CD4-positive, alpha-beta T cell treated with Interleukin-6 for 4 hours (primary cell): Measurements from ENCODE around the gene MAGEB10.
"Not testable (repeated sequence)": the region's sequence is repeated elsewhere in the genome, so short reads cannot be mapped to it uniquely, and the experiment has no call there.

ENCODE experiments used
- DNase-seq: peaks from one replicate; pipeline ENCODE4 v3.0.0-alpha.2; 2020; ENCODE audit warnings: mixed read lengths

MAGEB10 gene

GRCh38 chrX:27807690-27808089, at the start of gene MAGEB10:
Gene MAGEB10 (plus strand): TSS chrX:27807990. CDS start chrX:27821307, 13,317 bp downstream.
- no peak for DNase-seq

GRCh38 chrX:27765718-27766117, 42.1 kb upstream of the MAGEB10 start:
- no peak for DNase-seq

GRCh38 chrX:27767387-27767786, 40.4 kb upstream of the MAGEB10 start:
- DNase-seq, result no peak

GRCh38 chrX:27775984-27776383, 31.8 kb upstream of the MAGEB10 start:
- no peak for DNase-seq

- DNase-seq, result no peak
Observed at GRCh38 chrX:27796640-27797257, 11.0 kb upstream of the MAGEB10 start.

- no peak for DNase-seq
Observed at GRCh38 chrX:27797575-27797974, 10.2 kb upstream of the MAGEB10 start.

- no peak for DNase-seq
Observed at GRCh38 chrX:27808226-27808625, 436 bp downstream of the MAGEB10 start.

GRCh38 chrX:27808991-27809859, 1.4 kb downstream of the MAGEB10 start:
- not testable (repeated sequence) for DNase-seq

- no peak for DNase-seq
Observed at GRCh38 chrX:27815209-27815608, 7.4 kb downstream of the MAGEB10 start.

GRCh38 chrX:27823812-27824211, 16.0 kb downstream of the MAGEB10 start:
- no peak for DNase-seq

- no peak for DNase-seq
Observed at GRCh38 chrX:27838185-27838584, 30.4 kb downstream of the MAGEB10 start.

GRCh38 chrX:27840881-27841280, 33.1 kb downstream of the MAGEB10 start:
- DNase-seq, result no peak

GRCh38 chrX:27842859-27843258, 35.1 kb downstream of the MAGEB10 start:
- no peak for DNase-seq

- DNase-seq, result no peak
Observed at GRCh38 chrX:27860337-27860736, 52.5 kb downstream of the MAGEB10 start.

GRCh38 chrX:27863809-27864208, 56.0 kb downstream of the MAGEB10 start:
- DNase-seq, result no peak
